HCT116 (cell line): ENCODE measurements around the gene KCNK4.

ENCODE experiments used
- CTCF ChIP-seq, 3 experiments: fragments of 200-600 bp in 1 of 3; sonication (generic) in 1 of 3; IDR thresholded peaks in 2 of 3; conservative IDR thresholded peaks in 1 of 3; 2 replicates each; pipeline ENCODE4 v1.5.1; 2012 to 2017; ENCODE audit warnings: low read depth in 2 of 3, low read length in 2 of 3, antibody characterized with exemption in 1 of 3, borderline replicate concordance in 1 of 3, control low read depth in 1 of 3, mild to moderate bottlenecking in 1 of 3, mixed read lengths in 1 of 3, mixed run types in 1 of 3, moderate library complexity in 1 of 3; ENCODE audit not compliant: insufficient read depth in 1 of 3
- POLR2A ChIP-seq: IDR thresholded peaks from 2 replicates; pipeline ENCODE4 v1.7.0; 2011; ENCODE audit warnings: borderline replicate concordance; ENCODE audit not compliant: insufficient read depth, insufficient read length; ENCODE audit errors: extremely low read depth

- no peak for TF ChIP-seq CTCF (IDR thresholded peaks at IDR 0.05 in 2 of 3, conservative IDR thresholded peaks at IDR 0.05 in 1 of 3; ENCODE audit: borderline replicate concordance in 1 of 3, insufficient read depth in 1 of 3, low read depth in 2 of 3, low read length in 2 of 3)
- no peak for TF ChIP-seq POLR2A
These were observed 8.0 kb upstream of the KCNK4 start for GRCh38 chr11:64283092-64283491.
